Embryonic facial prominence (tissue), 1 donor: ENCODE measurements around the gene YAP1.
"Not testable (repeated sequence)": the region's sequence is repeated elsewhere in the genome, so short reads cannot be mapped to it uniquely, and the experiment has no call there.

ENCODE experiments used
- DNase-seq: peaks from one replicate; pipeline ENCODE4 v3.0.0-alpha.2; 2016; ENCODE audit errors: extremely low spot score

Gene YAP1

DNA sequence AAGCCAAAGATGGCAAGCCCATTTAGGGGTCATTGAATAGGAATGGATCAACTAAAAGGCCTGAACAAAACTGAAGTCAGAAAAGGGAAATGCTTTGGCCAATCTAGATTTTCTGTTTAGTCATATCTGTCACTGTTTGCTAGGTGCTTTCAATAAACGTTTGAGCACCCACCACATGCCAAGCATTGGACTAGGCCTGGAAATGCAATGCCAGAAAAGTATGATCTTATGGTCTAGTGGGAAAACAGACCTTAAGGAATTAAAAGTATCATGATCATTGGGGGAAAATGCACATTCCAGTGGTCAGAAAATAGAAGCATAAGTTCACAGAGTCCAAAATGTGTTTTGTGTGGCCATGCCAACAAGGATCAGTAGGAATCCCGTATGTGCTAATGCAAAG, 130.3 kb downstream of the YAP1 start:
- DNase-seq: no peak

DNA sequence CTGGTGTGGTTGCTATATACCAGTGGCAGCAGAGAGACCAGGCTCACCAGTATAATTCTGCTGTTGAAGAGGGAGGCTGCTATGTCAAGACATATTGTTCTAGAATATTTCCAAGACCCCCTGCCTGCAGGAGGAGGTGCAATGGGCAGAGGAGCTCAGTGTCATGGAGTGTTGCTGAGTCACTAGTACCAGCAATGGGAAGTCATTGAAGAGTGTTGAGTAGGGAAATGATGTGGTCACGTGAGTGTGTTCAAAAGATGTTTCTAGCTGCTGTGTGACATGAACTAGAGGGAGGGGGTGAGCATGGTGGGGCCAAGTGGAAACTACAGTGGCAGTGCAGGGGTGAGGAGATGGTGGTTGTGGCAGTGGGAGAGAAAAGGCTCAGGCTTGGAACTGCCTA, 130.8 kb downstream of the YAP1 start:
- no peak for DNase-seq

DNA sequence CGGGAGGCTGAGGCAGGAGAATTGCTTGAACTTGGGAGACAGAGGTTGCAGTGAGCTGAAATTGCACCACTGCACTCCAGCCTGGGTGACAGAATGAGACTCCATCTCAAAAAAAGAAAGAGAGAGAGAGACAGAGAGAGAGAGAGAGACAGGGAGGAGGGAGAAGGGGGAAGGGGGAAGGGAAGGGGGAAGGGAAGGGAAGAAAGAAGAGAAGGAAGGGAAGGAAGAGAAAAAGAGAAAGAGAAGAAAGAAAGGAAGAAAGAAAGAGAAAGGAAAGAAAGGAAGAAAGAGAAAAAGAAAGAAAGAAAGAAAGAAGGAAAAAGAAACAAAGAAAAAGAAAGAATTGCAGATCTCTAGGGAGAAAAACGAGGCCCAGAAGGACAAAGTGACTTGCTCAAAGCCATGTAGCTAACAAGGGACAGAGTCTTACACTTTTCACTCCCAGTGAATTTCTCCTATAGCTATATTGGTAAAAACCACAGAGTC, 133.2 kb downstream of the YAP1 start:
- no peak for DNase-seq

DNA sequence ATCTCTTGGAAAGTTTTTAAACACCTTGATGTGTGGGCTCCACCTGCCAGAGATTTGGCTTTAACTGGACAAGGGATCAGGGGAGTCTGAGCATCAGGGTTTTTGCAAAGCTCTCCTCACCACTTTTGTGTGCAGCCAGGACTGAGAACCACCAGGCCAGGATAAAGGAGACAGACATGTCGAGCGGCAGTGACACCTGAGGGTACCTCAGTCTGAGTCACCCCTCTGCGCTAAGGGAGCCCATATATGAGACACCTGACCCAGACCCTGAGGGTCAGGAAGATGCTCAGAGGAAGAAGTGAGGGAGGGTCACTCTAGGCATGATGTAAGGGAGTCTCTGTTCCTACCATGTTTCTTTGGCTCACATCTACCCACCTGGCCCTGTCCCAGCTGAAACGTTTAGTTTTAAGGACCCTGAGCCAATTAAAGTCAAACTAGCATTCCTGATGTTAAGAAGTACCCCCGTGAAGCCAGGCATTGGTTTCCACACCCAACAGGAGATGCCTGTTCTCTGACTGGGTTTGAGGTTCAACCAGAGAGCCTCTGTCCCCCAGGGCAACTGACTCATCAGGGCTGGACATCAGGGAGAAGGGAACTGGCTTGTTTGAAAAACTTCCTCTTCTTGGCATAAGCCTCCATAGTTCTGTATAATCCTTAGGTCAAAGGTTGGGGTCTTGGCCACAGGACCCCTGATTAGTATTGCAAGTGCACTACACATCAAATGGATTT, 134.6 kb downstream of the YAP1 start:
- DNase-seq: no peak

DNA sequence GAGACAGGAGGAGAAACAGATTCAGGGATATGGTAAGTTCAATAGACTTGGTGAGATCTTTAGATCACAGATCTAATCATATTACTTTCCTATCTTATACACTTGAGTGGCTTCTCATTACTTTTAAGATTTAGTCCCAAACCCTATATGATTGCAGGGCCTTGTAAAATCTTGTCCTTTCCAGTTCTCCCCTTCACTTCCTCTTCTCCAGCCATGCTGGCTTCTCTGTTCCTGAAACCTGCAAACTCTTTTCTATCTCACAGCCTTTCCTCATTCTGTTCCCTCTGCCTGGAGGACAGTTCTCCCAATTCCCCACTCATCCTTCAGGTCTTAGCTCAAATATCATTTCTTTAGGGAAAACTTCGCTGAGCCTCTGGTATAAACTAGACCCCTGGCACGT, 141.2 kb downstream of the YAP1 start:
- DNase-seq: no peak

DNA sequence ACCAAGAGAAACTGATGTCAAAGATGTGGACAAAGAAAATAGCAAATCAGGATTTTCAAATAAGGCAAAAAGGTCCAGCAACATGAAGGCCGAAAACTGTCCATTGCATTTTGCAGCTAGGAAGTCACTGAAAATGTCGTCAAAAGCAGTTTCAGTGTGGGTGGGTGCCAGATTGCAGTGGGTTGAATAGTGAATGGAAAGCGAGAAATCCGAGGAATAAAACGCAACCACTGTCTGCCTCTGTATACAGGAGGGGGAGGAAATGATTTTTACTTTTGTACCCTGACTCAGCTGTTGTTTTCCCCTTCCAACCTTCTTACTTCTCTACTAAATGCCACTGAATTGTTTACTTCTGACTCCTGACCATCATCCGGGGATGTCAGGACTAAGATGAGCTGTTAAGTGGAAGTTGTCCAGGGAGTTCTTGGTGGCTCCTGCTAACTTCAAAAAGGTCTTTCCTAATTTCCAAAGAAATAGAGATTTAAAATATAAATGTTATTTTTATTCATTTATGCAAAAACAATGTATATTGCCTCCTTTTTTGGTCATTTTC, 142.2 kb downstream of the YAP1 start:
- no peak for DNase-seq

DNA sequence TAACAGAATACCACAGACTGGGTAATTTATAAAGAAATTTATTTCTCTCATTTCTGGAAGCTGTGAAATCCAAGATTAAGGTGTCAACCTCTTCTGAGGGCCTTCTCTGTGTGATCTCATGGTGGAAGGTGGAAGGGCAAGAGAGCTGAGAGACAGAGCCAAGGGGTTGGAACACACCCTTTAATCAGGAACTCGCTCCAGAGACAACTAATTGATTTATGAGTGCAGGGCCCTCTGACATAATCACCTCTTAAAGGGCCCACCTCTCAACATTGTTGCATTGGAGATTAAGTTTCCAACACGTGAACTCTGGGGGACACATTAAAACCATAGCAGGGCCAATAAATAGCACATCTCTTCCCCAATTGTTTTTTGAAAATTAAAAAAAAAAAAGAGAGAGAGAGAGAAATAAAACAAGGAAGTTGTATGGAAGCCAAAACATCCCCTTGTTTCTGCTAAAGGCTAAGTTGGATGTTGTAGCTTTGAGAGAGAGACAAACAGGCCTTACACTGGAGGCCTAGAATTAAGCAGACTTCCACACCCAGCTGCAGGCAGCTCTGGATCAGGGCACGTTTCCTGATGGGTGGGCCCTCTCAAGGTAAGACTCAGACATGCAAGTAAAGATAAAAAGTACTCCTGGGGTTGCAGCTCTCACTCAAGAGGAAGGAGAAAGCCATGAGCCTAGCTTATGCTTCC, 142.9 kb downstream of the YAP1 start:
- no peak for DNase-seq

DNA sequence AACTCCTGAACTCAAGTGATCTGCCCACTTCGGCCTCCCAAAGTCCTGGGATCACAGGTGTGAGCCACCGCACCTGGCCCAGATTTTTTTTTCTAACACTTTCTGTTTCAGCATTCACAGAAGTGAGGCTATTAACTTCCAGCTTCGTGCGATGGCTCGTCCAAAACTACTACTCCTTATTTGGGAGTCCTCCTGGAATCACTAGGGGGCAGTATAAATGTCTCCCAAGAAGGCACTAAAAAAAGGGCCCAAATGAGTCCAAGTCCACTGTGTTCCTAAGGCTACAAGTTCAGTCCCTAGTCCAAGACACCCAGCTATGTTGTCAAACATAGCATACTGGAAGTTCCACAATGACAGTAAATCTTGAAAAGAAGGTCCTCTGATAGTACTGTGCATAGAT, 143.8 kb downstream of the YAP1 start:
- DNase-seq: no peak

DNA sequence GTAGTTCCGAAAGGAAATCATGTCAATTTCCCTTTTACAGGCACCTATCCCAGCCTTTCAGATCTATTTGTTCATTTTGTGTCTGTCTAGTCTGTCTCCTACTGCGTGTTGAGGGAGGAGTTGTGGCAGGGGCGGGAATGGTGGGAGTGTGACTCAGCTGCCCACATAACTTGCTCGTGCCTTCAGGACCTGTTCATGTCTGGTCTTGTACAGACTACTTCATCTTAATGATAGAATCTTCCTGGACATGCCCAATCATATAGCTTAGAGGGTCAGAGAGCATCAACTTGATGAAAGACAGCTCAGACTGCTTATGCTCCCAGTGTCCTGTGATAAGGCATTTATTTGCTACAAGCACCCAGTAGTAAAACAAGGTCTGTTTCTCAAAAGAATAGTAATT, 146.0 kb downstream of the YAP1 start:
- no peak for DNase-seq

DNA sequence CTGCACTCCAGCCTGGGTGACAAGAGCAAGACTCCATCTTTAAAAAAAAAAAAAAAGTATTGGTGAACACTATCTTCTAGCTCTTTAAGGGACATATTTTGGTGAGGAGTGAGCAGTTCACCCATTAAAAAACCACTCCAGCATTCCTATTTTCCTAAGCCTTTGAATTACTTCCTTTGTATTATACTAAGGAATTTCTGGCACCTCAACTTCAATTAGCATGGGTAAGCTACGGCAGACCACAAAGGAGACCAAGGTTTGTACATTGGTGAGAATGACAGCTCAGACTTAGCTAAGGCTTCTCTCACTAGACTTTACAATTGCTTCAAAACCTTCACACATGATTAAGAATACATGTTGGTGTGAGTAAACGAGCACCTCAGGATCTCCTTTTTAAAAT, 150.0 kb downstream of the YAP1 start:
- no peak for DNase-seq

DNA sequence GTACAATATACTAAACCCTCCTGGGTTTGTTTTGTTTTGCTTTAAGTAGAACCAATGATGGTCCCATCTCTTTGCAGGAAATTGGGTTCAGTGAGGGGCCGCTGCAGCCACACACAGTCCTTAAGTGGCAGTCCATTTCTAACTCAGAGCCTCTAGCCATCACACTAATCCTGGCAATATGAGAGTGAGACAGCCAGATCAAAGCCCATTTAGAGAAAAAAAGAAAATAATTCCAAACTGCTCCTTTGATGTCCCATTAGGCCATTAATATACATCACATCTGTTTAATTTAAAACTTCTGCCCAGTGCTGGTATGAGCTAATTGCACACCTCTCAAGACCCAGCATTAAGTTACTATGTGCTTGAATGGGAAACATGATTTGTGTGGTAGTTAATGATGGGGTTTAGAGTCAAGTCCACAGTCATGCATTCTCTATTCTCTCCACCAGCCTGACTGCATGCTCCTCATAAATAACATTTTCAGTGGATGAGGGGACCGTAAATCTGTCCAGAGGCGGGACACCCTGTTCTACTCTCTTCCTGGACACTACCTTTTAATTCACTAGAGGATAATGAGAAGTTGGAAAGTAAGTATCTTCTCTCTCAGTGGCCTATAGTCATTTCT, 153.2 kb downstream of the YAP1 start:
- no peak for DNase-seq

DNA sequence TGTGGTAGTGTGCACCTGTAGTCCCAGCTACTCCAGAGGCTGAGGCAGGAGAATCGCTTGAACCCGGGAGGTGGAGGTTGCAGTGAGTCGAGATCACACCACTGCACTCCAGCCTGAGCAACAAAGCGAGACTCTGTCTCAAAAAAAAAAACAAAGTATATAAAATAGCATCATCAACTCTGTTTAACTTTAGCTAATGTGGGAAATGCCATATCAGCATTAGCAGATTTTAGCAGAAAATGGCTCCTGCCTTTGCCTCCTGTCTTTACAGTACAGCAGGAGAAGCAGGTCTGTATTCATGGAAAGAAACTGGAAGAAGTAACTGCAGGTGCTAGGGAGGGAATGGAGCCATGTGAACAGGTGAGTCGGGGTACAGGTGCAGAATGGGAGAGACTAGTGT, 154.5 kb downstream of the YAP1 start:
- not testable (repeated sequence) for DNase-seq

DNA sequence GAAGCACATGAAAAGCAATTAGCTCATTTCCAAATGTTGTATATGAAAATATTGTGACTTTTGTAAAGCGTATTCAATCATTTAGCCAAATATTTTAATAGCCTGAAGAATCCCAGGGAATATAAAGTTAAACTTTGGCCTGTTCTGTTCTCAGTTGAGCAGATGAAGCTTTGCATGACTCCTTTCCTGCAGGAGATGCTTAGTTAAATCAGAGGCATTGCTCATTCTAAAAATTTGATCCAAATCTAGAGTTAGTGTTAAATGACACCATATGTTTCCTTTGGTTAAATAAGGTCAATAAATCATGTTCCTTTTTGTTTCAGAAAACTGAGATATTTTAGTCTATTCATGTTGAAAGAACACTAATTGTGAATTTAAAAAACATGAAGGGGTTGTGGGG, 155.9 kb downstream of the YAP1 start:
- DNase-seq: no peak

DNA sequence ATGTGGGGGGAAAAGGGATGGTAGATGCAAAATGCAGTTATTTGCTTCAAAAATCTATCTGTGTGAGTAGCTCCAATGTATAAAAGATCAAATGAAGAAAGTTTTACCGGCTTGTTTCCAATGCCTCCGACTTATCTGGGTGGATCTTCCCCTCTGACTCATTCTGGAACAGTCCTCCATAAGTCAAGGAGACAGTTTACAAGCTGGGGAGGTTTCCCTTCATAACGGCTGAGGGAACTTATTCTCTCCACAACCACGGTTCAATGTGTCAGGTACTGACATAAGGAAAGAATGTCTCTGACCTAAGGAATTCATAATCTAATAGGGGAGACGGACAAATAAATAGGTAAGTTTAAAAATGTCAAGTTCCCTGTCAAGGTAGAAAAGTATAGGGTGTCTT, 157.4 kb downstream of the YAP1 start:
- no peak for DNase-seq

DNA sequence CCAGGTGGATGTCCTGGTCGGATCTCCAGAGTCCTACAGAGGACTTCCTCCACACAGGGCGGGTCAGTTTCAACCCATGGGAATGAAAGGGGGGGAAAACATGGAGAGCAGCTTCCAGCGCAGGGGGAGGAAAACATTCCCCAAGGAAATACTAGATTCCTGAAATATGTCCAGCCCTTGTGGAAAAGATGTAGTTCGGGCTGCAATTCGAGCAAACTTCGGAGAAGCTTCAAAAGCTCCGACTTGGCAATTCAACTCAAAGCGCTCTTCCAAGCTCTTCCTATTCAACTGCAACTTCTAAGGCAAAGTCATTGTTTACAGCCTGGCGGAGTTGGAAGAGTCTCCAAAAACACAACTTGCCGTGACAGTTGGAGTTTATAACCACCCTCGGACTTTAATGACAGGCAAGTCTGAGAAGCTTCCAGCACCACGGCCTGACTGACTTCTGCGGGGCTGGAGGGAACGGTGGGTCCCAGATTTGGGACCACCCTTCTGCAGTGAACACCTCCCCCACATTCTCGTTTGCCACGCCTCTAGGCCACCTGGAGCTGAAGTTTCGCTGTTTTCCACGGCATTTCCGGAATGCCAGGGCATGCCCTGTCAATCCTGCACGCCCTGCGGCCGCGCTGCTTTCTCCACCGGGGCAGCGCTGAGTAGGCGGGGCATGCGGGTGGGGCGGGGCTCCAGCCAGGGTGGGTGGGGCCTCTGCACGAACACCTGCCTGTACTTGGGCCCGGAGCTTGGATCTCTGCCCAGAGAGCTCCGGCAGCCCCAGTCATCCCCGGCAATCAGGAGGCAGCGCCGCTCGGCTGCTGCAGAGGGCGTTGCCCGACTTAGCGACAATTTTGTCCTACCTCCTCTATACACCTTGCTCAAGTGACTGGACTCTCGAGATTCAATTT, 158.1 kb downstream of the YAP1 start:
- DNase-seq: no peak

DNA sequence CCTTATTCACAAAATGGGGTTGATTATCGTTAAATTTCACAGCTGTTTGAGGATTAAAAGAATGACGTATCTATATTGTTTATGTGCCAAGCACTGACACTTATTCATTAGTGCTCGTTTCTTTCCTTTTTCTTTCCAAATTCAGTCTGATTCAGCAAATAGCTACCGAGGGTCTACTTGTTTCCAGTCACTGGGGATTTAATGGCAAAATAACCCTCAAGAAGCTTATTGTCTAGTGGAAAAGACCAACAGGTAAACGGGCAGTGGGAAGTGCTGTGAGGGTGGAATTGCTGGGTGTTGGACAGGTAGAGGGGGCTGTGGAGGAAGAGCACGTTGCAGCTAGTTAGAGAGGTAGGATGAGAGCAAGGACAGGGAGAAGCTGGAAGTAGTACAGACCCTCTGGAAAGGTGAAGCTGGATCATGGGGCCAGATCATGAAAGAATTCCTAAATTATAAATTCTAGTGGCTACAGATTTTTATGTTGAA, 158.8 kb downstream of the YAP1 start:
- no peak for DNase-seq

DNA sequence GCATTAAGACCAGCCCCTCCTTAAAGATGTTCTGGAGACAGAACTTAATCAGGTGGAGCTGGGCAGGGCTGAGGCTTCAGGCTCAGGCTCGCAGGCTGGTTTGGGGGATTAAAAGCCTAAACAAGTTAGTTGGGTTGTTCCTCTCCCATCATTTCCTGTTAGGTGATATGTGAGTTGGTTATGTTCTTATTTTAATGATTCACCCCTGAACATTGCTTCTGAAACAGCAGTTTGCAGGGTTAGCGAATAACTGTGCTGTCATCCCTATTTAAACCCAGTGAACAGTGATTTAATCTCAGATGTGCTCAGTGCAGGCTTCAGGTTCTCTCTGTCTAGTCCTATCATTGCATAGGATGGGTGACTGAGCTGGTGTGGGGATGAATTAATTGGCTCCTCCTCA, 159.7 kb downstream of the YAP1 start:
- no peak for DNase-seq

DNA sequence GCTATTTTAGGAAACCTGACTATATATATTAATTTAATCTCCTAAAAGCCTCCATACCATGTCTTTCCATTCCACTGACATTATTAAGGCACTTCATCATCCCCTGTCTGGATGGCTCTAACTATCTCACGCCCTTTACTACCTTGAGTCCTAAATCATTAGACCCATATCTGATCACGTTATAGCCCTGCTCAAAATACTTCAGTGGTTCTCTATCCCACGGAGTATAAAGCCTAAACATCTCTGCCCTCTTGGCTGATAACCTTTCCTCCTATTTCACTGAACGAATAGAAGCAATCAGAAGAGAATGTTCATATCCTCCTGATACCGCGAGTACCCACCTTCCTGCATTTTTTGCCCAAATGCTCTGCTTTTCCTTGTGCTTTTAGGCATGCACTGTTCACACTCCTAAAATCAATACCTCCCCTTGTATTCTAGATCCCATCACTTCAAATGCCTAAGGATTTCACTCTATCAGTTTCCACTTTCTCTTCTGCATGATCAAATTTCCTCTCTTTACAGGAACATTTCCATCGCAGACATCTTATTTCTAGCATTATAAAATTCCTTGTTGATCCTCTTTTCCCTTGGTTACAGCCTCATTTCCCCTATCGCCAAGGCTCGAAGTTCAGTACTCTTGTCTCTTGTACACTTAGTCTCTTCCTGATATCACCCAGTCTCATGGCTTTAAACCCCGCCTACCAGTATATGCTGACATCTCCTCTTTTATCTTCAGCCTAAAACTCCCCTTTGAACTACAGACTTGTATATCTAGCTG, 162.0 kb downstream of the YAP1 start:
- DNase-seq: no peak

DNA sequence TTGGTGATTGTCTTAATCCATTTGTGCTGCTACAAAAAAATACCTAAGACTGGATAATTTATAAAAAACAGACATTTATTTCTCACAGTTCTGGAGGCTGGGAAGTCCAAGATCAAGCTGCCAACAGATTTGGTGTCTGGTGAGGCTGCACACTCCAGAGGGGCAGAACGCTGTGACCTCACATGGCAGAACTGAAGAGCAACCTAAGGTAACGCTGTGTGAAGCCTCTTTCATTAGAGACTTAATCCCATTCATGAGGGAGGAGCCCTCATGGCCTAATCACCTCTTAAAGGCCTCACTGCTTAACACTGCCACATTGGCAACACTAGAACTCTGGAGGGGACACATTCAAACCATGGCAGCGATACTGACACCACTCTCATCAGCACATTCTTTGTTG, 164.4 kb downstream of the YAP1 start:
- DNase-seq: no peak

DNA sequence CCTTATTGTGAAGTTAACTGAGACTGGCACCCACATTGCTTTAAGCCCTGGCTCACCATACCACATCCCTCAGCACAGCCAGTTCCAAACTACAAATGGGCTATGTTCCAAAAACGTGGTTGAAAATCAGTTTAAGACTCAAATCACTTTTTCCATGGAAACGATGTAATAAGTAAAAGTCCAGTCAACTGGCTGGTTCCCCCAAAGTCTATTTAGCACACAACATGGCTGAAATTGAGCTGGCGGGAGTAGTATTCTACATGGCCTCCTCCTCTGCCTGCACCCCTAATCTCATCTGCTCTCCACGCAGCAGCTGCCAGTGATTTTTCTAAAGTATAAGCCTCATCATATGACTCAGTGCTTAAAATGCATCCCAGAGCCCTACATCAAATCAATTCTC, 166.1 kb downstream of the YAP1 start:
- peak; percentile 76 for DNase-seq

DNA sequence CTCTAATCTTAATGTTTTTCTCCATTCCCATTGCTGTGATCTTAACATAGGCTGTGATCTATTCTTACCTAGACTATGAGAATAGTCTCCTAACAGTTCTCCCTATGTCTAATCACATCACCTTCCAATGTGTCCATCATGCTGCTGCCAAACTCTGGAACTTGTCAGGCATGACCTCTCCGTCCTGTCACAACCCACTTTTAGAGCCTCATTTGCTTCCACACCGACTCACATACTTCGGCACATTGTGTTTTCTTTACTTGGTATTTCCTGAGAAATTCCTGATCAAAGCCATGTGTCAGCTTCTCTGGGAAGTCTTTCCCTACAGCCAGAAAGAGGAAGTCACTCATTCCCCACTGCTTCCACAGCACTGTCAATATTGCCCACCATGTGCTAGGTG, 166.5 kb downstream of the YAP1 start:
- no peak for DNase-seq
